ENCODE results near the gene SHISA6.

SHISA6 gene

DNA sequence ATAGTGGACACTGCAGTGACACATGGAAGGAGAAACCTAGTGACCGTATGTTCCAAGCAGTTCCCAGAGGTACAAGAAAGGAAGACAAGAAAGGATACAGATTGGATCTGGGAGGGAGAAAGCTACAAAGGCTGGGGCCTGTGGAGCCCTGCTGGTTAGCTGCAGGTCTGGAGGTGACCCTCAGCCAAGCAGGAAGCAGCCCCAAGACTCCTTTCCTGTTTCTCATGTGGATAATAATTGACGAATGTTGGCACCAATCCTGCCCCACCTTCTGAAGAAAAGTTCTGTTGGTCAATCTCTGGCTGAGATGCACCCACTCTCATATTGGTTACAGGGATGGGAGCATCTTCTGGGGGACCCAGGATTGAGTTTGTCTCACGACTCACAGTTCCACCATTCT is 99.8 kb downstream of the SHISA6 start:
- H3K4me1 ChIP-seq (ENCODE audit: control insufficient read depth, insufficient read depth, low read length), result no peaks in the 10 kb centered on the region
- H3K9ac ChIP-seq (ENCODE audit: low read length), result no peak overlapping the region

DNA sequence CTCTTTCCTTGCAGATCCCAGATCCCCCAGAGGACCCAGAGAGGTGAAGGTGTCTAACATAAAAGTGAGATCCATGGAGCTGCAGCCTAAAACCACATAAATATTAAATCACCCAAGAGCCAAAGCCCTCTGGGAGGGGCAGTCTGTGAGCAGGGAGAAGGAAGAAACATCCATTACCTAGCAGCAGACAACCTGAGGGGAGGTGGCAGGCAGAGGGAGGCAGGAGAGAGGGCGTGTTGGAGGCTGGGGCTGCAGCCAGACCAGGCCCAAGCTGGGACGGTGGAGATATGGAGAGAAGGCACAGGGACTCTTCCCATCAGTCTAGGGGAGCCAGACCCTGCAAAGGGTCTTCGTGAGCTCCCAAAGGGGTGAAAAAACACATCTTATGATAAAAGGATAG is 101.1 kb downstream of the SHISA6 start:
- Histone ChIP-seq H3K4me3 (ENCODE audit: low read length) (no peak overlapping the region), H3K27ac (ENCODE audit: low read depth, low read length) (no peak overlapping the region), H3K27me3 (ENCODE audit: control insufficient read depth, insufficient read depth, low read length) (no peaks in the 10 kb centered on the region), H3K36me3 (ENCODE audit: control insufficient read depth, insufficient read depth, low read length) (no peaks in the 10 kb centered on the region), H3K9ac (ENCODE audit: low read length) (no peak overlapping the region), H3K4me1 (ENCODE audit: control insufficient read depth, insufficient read depth, low read length) (no peaks in the 10 kb centered on the region)

More for the DNA sequence above, 99.8 kb downstream of the SHISA6 start:
- Histone ChIP-seq H3K36me3 (ENCODE audit: control insufficient read depth, insufficient read depth, low read length) (no peaks in the 10 kb centered on the region), H3K27ac (ENCODE audit: low read depth, low read length) (no peak overlapping the region), H3K27me3 (ENCODE audit: control insufficient read depth, insufficient read depth, low read length) (no peaks in the 10 kb centered on the region), H3K4me3 (ENCODE audit: low read length) (no peak overlapping the region)

DNA sequence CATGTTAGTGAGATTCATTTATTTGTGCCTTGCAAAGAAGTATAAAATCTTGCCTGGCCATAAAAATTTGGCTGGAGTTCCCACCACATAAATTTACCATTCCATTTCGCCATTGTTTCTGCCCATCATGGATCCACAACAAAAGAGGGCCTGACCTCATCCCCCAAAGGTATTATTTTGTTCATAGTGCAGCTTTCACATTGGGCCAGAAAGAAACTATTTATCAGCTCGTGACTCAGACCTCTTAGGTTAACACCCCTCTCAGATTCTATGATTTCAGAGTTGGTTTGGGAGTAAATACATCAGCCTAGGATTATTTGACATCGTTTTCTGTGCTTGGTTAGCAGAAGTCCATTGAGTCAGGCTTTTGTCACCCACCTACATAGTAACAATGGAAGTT is 108.1 kb downstream of the SHISA6 start:
- Histone ChIP-seq H3K27ac (ENCODE audit: low read depth, low read length) (no peak overlapping the region), H3K9ac (ENCODE audit: low read length) (no peak overlapping the region), H3K4me3 (ENCODE audit: low read length) (no peak overlapping the region), H3K36me3 (ENCODE audit: control insufficient read depth, insufficient read depth, low read length) (no peaks in the 10 kb centered on the region), H3K27me3 (ENCODE audit: control insufficient read depth, insufficient read depth, low read length) (no peaks in the 10 kb centered on the region), H3K4me1 (ENCODE audit: control insufficient read depth, insufficient read depth, low read length) (no peaks in the 10 kb centered on the region)

DNA sequence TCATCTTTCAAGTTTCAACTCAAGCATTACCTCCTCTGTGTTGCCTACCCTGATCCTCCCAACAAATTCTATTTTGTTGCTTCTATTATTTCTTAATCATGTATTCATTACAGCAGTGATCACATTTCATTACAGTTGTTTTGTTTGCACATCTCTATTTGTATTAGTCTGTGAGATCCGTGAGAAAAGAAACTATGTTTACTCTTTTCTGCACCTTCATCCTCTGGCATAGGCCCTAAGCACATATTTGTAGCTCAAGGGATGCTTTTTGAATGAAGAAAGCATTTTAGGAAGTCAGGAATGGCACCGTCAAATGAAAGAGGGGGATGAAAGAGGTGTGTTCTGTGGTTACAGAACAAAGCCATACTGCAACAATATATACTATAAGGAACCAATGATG is 110.5 kb downstream of the SHISA6 start:
- Histone ChIP-seq H3K9ac (ENCODE audit: low read length) (no peak overlapping the region), H3K27ac (ENCODE audit: low read depth, low read length) (no peak overlapping the region), H3K36me3 (ENCODE audit: control insufficient read depth, insufficient read depth, low read length) (no peaks in the 10 kb centered on the region), H3K4me1 (ENCODE audit: control insufficient read depth, insufficient read depth, low read length) (no peaks in the 10 kb centered on the region), H3K27me3 (ENCODE audit: control insufficient read depth, insufficient read depth, low read length) (no peaks in the 10 kb centered on the region), H3K4me3 (ENCODE audit: low read length) (no peak overlapping the region)

DNA sequence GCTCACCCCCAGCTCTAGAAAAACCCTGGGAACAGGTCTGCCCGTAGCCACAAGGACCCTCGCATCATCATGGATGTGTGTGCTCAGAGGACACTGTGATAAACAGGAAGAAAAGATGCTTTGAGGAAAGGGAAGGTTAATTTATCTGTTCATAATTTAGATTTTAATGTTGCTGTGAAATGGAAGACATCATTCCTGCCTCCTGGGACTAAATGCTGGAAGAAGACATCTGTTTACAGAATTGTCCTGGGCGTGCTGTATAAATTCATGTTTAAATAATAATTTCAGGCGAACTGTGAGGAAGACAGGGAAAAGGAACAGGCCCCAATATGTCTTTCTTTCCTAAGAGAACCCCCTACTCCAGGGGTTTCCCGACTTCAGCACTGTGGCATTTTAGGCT is 112.6 kb downstream of the SHISA6 start:
- H3K36me3 ChIP-seq (ENCODE audit: control insufficient read depth, insufficient read depth, low read length), result no peaks in the 10 kb centered on the region

DNA sequence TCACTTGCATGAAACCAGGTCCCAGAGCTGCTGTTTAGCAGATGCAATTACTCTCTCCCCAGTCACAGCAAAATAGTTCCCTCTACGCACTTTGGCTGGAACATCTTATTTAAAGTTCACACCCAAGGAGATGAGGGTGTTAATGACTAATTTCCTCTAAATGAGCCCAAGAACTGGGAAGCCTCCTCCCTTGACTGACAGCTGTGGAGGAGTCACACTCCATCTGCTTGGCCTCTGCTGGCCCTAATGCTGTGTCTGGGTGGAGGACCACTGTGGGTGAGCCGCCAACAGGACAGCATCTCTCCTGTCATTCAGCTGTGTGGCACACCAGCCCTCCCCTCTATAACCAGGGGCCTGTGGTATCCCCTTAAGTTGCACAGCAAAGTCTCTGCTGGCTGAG is 115.4 kb downstream of the SHISA6 start:
- H3K4me1 ChIP-seq (ENCODE audit: control insufficient read depth, insufficient read depth, low read length), result no peaks in the 10 kb centered on the region
- H3K4me3 ChIP-seq (ENCODE audit: low read length), result no peak overlapping the region
- no peak overlapping the region for H3K9ac ChIP-seq (ENCODE audit: low read length)
- no peaks in the 10 kb centered on the region for H3K36me3 ChIP-seq (ENCODE audit: control insufficient read depth, insufficient read depth, low read length)
- H3K27me3 ChIP-seq (ENCODE audit: control insufficient read depth, insufficient read depth, low read length), result no peaks in the 10 kb centered on the region
- no peak overlapping the region for H3K27ac ChIP-seq (ENCODE audit: low read depth, low read length)

More for the DNA sequence above, 112.6 kb downstream of the SHISA6 start:
- Histone ChIP-seq H3K27ac (ENCODE audit: low read depth, low read length) (no peak overlapping the region), H3K9ac (ENCODE audit: low read length) (no peak overlapping the region), H3K27me3 (ENCODE audit: control insufficient read depth, insufficient read depth, low read length) (no peaks in the 10 kb centered on the region), H3K4me1 (ENCODE audit: control insufficient read depth, insufficient read depth, low read length) (no peaks in the 10 kb centered on the region), H3K4me3 (ENCODE audit: low read length) (no peak overlapping the region)

DNA sequence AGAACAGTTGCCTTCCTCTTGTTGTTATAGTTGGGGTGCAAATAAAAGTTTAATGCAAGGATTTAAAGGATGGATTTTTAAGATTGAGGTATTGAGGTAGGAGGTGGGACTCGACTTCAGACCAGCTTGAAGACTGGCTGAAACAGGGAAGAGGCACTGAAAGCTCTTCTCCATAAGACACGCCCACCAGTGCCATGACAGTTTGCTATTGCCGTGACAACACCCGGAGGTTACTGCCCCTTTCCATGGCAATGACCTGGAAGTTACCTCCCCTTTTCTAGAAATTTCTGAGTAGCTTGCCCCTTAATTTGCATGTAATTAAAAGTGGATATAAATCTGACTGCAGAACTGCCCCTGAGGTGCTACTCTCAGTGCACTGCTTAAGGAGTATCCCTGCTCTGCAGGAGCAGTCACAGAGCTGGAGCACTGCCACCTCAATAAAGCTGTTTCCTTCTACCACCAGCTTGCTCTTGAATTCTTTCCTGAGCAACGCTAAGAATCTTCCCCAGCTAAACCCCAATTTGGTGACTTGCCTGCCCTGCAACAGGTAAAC is 122.6 kb downstream of the SHISA6 start:
- H3K27me3 ChIP-seq (ENCODE audit: control insufficient read depth, insufficient read depth, low read length), result no peaks in the 10 kb centered on the region
- H3K27ac ChIP-seq (ENCODE audit: low read depth, low read length), result no peak overlapping the region
- no peaks in the 10 kb centered on the region for H3K4me1 ChIP-seq (ENCODE audit: control insufficient read depth, insufficient read depth, low read length)
- no peaks in the 10 kb centered on the region for H3K36me3 ChIP-seq (ENCODE audit: control insufficient read depth, insufficient read depth, low read length)
- no peak overlapping the region for H3K9ac ChIP-seq (ENCODE audit: low read length)
- no peak overlapping the region for H3K4me3 ChIP-seq (ENCODE audit: low read length)

DNA sequence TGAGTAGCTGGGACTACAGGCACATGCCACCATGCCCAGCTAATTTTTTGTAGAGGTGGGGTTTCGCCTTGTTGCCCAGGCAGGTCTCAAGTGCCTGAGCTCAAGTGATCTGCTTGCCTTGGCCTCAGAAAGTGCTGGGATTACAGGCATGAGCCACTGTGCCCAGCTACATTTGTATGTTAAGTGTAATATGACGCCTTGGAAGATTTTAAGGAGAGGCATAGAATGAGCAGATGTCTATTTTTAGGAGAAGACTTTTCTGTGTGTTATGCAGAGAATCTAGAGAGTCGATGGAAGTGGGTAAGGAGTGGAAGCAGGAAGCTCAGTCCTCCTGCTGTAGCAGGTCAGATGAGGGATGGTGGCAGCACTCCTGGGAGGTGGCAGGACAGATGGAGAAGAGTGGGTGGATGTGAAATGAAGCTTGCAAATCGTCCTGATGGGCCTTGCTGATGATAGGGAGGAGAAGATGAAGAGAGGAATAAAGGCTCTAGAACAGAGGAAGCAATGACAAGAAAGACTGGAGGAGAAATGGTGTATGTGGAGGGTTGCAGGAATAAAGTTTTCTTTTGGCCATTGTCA is 125.3 kb downstream of the SHISA6 start:
- H3K36me3 ChIP-seq (ENCODE audit: control insufficient read depth, insufficient read depth, low read length), result no peaks in the 10 kb centered on the region
- H3K27ac ChIP-seq (ENCODE audit: low read depth, low read length), result no peak overlapping the region
- H3K27me3 ChIP-seq (ENCODE audit: control insufficient read depth, insufficient read depth, low read length), result no peaks in the 10 kb centered on the region
- H3K4me1 ChIP-seq (ENCODE audit: control insufficient read depth, insufficient read depth, low read length), result no peaks in the 10 kb centered on the region
- no peak overlapping the region for H3K4me3 ChIP-seq (ENCODE audit: low read length)
- H3K9ac ChIP-seq (ENCODE audit: low read length), result no peak overlapping the region

DNA sequence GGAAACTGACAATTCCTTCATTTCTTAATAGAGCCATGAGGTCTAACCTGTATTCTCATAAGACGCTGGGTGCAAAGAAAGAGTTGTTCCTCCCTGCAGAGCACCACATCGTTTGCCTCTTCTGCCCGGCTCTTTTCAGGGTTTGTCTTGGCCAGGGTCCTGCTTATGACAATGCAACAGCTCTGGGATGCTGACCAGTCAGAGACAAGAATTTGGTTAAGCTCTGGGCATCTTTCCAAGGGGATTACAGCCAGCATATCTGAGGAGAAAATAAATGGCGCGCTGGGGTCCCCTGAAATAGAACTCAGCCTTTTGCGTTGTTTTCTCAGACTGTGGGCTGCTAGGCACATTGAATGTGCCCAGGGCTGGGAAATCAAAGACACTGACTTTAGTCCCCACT is 128.6 kb downstream of the SHISA6 start:
- Histone ChIP-seq H3K36me3 (ENCODE audit: control insufficient read depth, insufficient read depth, low read length) (no peaks in the 10 kb centered on the region), H3K9ac (ENCODE audit: low read length) (no peak overlapping the region), H3K27me3 (ENCODE audit: control insufficient read depth, insufficient read depth, low read length) (no peaks in the 10 kb centered on the region), H3K4me1 (ENCODE audit: control insufficient read depth, insufficient read depth, low read length) (no peaks in the 10 kb centered on the region), H3K4me3 (ENCODE audit: low read length) (no peak overlapping the region), H3K27ac (ENCODE audit: low read depth, low read length) (no peak overlapping the region)

DNA sequence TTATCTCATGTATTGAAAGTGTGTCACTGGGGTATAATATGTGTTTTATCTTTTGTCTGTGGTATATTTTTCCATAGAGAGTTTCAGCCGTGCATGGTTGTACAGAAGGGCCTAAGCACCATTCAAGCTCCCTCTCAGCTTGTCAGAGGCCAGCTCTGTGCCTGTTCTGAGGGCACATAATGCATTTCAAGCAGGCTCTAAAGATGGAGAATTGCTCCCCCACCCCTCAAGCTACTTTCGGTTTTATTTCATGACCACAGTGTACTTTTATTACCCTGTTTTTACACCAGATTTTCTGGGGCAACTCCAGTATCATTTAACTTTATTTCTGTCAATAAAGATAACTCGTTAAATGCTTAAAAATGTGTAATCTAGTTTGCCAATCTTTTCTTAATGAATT is 131.7 kb downstream of the SHISA6 start:
- Histone ChIP-seq H3K9ac (ENCODE audit: low read length) (no peak overlapping the region), H3K27me3 (ENCODE audit: control insufficient read depth, insufficient read depth, low read length) (no peaks in the 10 kb centered on the region), H3K27ac (ENCODE audit: low read depth, low read length) (no peak overlapping the region), H3K4me3 (ENCODE audit: low read length) (no peak overlapping the region), H3K36me3 (ENCODE audit: control insufficient read depth, insufficient read depth, low read length) (no peaks in the 10 kb centered on the region), H3K4me1 (ENCODE audit: control insufficient read depth, insufficient read depth, low read length) (no peaks in the 10 kb centered on the region)

DNA sequence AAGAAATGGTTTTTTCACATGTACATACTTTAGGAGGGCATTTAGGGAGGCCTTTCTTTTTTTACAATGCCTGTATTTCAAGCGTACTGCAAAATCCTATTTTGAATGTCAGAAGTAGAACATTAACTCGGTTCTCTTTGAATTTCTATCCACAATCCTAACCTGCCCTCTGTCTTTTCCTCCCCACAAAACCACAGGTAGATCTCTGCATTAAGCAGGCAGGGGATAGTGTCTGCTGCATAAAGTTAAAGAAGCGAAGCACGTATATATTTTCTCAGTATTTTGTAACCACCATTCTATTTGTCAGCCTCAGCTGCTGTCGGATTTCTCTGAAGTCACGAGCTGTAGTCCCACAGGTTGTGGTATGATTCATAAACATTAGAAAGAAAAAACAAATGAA is 137.5 kb downstream of the SHISA6 start:
- H3K9ac ChIP-seq (ENCODE audit: low read length), result no peak overlapping the region
- no peaks in the 10 kb centered on the region for H3K4me1 ChIP-seq (ENCODE audit: control insufficient read depth, insufficient read depth, low read length)
- no peaks in the 10 kb centered on the region for H3K27me3 ChIP-seq (ENCODE audit: control insufficient read depth, insufficient read depth, low read length)
- H3K36me3 ChIP-seq (ENCODE audit: control insufficient read depth, insufficient read depth, low read length), result no peaks in the 10 kb centered on the region
- no peak overlapping the region for H3K4me3 ChIP-seq (ENCODE audit: low read length)
- no peak overlapping the region for H3K27ac ChIP-seq (ENCODE audit: low read depth, low read length)

DNA sequence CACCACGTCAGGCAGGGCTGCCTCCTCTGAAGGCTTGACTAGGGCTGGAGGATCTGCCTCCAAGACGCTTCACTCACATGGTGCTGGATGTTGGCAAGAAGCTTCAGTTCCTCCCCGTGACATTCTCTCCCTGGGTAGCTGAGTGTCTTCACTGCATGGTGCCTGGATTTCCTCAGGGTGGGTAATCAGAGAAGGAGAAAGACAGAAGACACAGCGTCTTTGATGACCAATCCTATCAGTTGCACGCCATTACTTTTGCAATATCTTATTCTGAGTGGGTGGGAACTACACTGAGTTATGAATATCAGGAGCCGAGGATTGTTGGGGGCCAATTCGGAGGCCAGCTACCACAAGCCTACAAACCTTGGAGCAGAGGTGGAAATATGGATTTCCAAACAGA is 139.7 kb downstream of the SHISA6 start:
- no peaks in the 10 kb centered on the region for H3K4me1 ChIP-seq (ENCODE audit: control insufficient read depth, insufficient read depth, low read length)
- H3K36me3 ChIP-seq (ENCODE audit: control insufficient read depth, insufficient read depth, low read length), result no peaks in the 10 kb centered on the region
- H3K9ac ChIP-seq (ENCODE audit: low read length), result no peak overlapping the region
- H3K27ac ChIP-seq (ENCODE audit: low read depth, low read length), result no peak overlapping the region
- no peaks in the 10 kb centered on the region for H3K27me3 ChIP-seq (ENCODE audit: control insufficient read depth, insufficient read depth, low read length)
- H3K4me3 ChIP-seq (ENCODE audit: low read length), result no peak overlapping the region

DNA sequence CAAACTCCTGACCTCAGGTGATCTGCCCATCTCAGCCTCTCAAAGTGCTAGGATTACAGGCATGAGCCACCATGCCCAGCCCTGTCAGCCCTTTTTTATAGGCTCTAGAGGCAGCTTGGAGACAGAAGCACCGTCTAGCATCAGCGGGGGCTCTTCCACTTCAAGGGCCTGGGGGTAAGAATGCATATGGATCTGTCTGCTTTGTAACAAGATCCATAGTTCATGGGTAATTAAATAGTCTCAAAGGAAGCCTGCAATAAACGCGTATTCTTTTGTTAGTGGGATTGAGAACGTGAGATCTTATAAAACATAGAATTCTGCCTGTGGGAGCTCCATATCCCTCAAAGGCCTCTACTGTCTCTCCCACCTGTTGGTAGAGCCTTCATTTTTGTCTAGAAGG is 142.1 kb downstream of the SHISA6 start:
- Histone ChIP-seq H3K27ac (ENCODE audit: low read depth, low read length) (no peak overlapping the region), H3K9ac (ENCODE audit: low read length) (no peak overlapping the region), H3K4me1 (ENCODE audit: control insufficient read depth, insufficient read depth, low read length) (no peaks in the 10 kb centered on the region), H3K4me3 (ENCODE audit: low read length) (no peak overlapping the region), H3K36me3 (ENCODE audit: control insufficient read depth, insufficient read depth, low read length) (no peaks in the 10 kb centered on the region), H3K27me3 (ENCODE audit: control insufficient read depth, insufficient read depth, low read length) (no peaks in the 10 kb centered on the region)
